Stimulated activated naive CD4-positive, alpha-beta T cell (primary cell): ENCODE data around the gene IKZF1.

Experiments
- DNase-seq, 6 experiments: peaks; one replicate each; lab custom pipeline; 2025; lab: John Stamatoyannopoulos, UW

Gene IKZF1

GRCh38 chr7:50355817-50356178 lies 51.3 kb downstream of the IKZF1 start:
- no peak for DNase-seq

- no peak for DNase-seq
Observed at GRCh38 chr7:50356212-50356944, 51.9 kb downstream of the IKZF1 start.

GRCh38 chr7:50356945-50357268 lies 52.4 kb downstream of the IKZF1 start:
- DNase-seq: no peak

- DNase-seq: no peak
Observed at GRCh38 chr7:50357426-50357825, 52.9 kb downstream of the IKZF1 start.

GRCh38 chr7:50358041-50358705 lies 53.7 kb downstream of the IKZF1 start:
- DNase-seq: peak in 1 of 6 experiments; percentile 24

GRCh38 chr7:50358779-50359178 lies 54.3 kb downstream of the IKZF1 start:
- no peak for DNase-seq

- DNase-seq: no peak
Observed at GRCh38 chr7:50359258-50359994, 54.9 kb downstream of the IKZF1 start.

- peak; percentile 66 to 91 (median 84) for DNase-seq
Observed at GRCh38 chr7:50359995-50360925, 55.7 kb downstream of the IKZF1 start.

GRCh38 chr7:50362142-50362541 lies 57.6 kb downstream of the IKZF1 start:
- no peak for DNase-seq

- peak in 5 of 6 experiments; percentile 37 to 59 (median 57) for DNase-seq
Observed at GRCh38 chr7:50362712-50363282, 58.3 kb downstream of the IKZF1 start.

GRCh38 chr7:50363327-50364060 lies 59.0 kb downstream of the IKZF1 start:
- peak in 1 of 6 experiments; percentile 27 for DNase-seq

GRCh38 chr7:50364645-50365044 lies 60.1 kb downstream of the IKZF1 start:
- no peak for DNase-seq

- DNase-seq: no peak
Observed at GRCh38 chr7:50366311-50366710, 61.8 kb downstream of the IKZF1 start.

GRCh38 chr7:50367100-50367499 lies 62.6 kb downstream of the IKZF1 start:
- peak in 4 of 6 experiments; percentile 11 to 41 (median 33) for DNase-seq

GRCh38 chr7:50367570-50367969 lies 63.1 kb downstream of the IKZF1 start:
- DNase-seq: no peak

- no peak for DNase-seq
Observed at GRCh38 chr7:50368366-50368765, 63.9 kb downstream of the IKZF1 start.

- peak in 5 of 6 experiments; percentile 52 to 88 (median 74) for DNase-seq
Observed at GRCh38 chr7:50369143-50370026, 64.9 kb downstream of the IKZF1 start.

- DNase-seq: no peak
Observed at GRCh38 chr7:50370884-50371283, 66.4 kb downstream of the IKZF1 start.

GRCh38 chr7:50371551-50372021 lies 67.1 kb downstream of the IKZF1 start:
- DNase-seq: no peak

GRCh38 chr7:50372923-50373322 lies 68.4 kb downstream of the IKZF1 start:
- DNase-seq: peak in 1 of 6 experiments; percentile 30
